SH-SY5Y (cell line): ENCODE data around the gene SACS.

Source experiments
- GATA2 ChIP-seq: IDR thresholded peaks from 2 replicates; pipeline ENCODE4 v1.6.1; 2011; ENCODE audit warnings: mild to moderate bottlenecking, low read depth, low read length
- GATA3 ChIP-seq: IDR thresholded peaks from 2 replicates; pipeline ENCODE4 v1.6.1; 2011; ENCODE audit warnings: low read depth, mild to moderate bottlenecking, low read length, moderate library complexity

DNA sequence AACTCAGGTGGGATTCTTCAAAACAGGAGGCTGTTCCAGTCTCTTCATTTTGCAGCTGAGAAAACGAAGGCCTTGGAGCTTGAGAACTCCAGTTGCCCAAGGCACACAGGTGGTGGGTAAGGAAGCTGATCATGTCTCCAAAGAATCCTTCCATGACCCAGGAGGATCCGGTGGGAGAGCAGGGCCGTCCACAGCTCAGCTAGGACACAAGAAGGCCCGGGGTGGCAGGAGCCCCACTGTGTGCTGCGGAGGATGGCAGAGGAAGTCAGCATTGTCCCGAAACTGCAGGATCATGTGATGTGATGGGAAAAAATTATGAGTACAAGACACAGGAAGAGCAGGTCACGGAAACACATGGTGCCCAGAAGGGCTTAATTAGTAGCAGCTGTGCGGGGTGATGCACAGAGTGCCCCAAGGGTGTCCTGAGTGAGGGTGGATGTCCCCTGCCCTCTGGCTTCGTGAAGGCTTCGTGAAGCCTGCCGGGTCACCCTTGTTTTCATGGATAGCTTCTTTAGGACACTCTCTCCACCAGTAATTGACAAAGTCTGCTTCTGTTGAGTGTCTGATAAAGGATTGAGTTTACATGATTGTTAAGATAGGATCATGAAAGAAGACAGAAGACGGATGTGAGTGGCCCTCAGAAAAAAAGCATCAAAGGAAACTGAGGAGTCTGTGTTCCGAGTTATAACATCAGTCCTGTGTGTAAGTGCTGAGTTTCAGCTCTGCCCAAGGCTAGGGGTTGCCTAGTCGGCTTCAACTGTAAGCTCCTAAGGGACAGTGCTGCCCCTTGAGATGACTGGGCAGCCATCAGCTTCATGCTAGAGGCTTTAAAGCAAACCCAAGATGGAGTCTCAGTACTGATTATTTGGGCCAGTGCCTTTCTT lies 33.8 kb upstream of the SACS start:
- peak; percentile 58 for TF ChIP-seq GATA2
- TF ChIP-seq GATA3, result peak; percentile 67
